Chondrocyte (in vitro differentiated cells): ENCODE data around the gene PIK3R3. TPM values are rescaled to one million over a fixed set of nuclear protein-coding genes. Genes with fewer than 3 reads are reported as not detected.

Source experiments
- DNase-seq: peaks from one replicate; pipeline ENCODE4 v3.0.0; 2021; ENCODE audit warnings: mixed read lengths, low spot score
- H3K27ac Mint-ChIP-seq: one replicate; pipeline ENCODE4 v1.8.0; 2021; ENCODE audit warnings: mild to moderate bottlenecking, moderate library complexity, mixed read lengths; ENCODE audit not compliant: unreplicated experiment
- H3K27me3 Mint-ChIP-seq: 2 replicates; pipeline ENCODE4 v1.8.0; 2021; ENCODE audit warnings: low read depth, mixed read lengths
- H3K36me3 Mint-ChIP-seq: 2 replicates; pipeline ENCODE4 v1.8.0; 2021; ENCODE audit warnings: low read depth, mixed read lengths
- H3K4me1 Mint-ChIP-seq: 2 replicates; pipeline ENCODE4 v1.8.0; 2021; ENCODE audit warnings: low read depth, mild to moderate bottlenecking, mixed read lengths
- H3K4me3 Mint-ChIP-seq: one replicate; pipeline ENCODE4 v1.8.0; 2021; ENCODE audit warnings: mild to moderate bottlenecking, moderate library complexity, mixed read lengths; ENCODE audit not compliant: unreplicated experiment
- H3K9me3 Mint-ChIP-seq: 2 replicates; pipeline ENCODE4 v1.8.0; 2021; ENCODE audit warnings: low read depth, mixed read lengths
- total RNA-seq: library from RNA; stranded (reverse); gene quantifications from 3 replicates; pipeline ENCODE4 v1.2.1, GENCODE V29; 2021
- TF ChIP-seq, protein P1 (sequence below): fragments of 200-600 bp; sonication (generic); IDR thresholded peaks from 2 replicates; pipeline ENCODE4 v1.5.0; 2021; ENCODE audit warnings: antibody characterized with exemption, mild to moderate bottlenecking, moderate library complexity

Gene PIK3R3
- total RNA-seq, 1 donor from 2014 or later = 23.4 TPM

DNA sequence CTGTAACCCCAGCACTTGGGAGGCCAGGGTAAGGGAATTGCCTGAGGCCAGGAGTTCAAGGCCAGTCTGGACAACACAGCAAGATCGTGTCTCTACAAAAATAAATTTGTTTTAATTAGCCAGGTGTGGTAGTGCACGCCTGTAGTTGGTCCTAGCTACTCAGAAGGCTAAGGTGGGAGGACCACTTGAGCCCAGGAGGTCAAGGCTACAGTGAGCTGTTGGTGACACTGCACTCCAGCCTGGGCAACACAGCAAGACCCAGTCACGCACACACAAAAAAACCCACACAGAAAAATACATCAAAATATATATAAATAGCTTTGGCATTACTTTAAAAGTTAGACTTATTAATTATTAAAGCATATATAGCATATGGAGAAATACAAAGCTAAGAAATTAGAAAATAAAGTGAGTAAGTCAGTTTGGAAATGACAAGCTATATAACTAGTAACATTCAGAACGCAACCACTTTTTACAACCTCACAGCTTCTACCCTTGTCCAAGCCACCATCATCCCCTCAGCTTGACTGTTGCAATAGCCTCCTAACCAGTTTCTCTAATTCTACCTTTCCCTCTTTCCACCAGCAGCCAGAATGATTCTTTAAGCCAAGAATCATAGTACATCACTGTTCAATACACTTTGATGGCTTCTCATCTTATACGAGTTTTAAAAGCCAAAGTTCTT is 14.5 kb downstream of the PIK3R3 start:
- H3K4me1 Mint-ChIP-seq = peaks cover 24% of the 10 kb centered on the region
- DNase-seq = no peak
- no peaks in the 10 kb centered on the region for H3K9me3 Mint-ChIP-seq
- no peaks in the 10 kb centered on the region for H3K27me3 Mint-ChIP-seq
- peak overlapping the region; percentile 43 for H3K27ac Mint-ChIP-seq
- TF ChIP-seq, protein P1, sequence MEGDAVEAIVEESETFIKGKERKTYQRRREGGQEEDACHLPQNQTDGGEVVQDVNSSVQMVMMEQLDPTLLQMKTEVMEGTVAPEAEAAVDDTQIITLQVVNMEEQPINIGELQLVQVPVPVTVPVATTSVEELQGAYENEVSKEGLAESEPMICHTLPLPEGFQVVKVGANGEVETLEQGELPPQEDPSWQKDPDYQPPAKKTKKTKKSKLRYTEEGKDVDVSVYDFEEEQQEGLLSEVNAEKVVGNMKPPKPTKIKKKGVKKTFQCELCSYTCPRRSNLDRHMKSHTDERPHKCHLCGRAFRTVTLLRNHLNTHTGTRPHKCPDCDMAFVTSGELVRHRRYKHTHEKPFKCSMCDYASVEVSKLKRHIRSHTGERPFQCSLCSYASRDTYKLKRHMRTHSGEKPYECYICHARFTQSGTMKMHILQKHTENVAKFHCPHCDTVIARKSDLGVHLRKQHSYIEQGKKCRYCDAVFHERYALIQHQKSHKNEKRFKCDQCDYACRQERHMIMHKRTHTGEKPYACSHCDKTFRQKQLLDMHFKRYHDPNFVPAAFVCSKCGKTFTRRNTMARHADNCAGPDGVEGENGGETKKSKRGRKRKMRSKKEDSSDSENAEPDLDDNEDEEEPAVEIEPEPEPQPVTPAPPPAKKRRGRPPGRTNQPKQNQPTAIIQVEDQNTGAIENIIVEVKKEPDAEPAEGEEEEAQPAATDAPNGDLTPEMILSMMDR = no peak
- no peaks in the 10 kb centered on the region for H3K36me3 Mint-ChIP-seq
- no peak overlapping the region for H3K4me3 Mint-ChIP-seq

DNA sequence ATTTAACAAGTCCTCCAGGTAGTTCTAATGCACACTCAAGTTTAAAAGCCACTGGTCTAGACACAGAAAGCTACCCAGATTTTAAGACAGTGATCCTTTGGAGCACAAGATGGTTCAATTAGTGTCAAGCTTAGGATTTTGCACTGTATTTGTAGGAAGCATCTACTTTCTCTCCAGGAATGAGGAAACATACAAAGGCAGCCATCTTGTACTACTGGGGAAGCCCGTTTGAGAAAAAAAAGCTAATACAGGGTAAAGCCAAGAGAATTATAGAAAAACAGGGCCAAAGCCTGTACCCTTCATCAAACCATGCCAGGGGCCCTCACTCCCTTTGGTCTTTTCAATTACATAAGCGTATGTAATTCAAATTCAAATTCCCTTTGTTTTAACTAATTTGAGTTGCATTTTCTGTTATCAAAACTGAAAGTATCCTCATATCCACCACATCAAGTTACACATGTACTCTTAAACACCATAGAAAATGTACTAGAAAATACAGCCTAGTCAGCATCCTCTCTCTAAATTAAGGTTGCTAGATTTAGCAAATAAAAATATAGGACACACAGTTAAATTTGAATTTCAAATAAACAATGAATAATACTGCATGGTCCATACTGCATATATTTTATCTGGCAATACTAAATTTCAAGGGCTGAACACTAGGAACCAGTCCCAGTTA is 17.4 kb downstream of the PIK3R3 start:
- TF ChIP-seq, protein P1 = no peak
- no peaks in the 10 kb centered on the region for H3K27me3 Mint-ChIP-seq
- no peak for DNase-seq
- peaks cover 36% of the 10 kb centered on the region for H3K4me1 Mint-ChIP-seq
- peaks cover 3% of the 10 kb centered on the region for H3K36me3 Mint-ChIP-seq
- no peaks in the 10 kb centered on the region for H3K9me3 Mint-ChIP-seq
- H3K4me3 Mint-ChIP-seq = no peak overlapping the region
- no peak overlapping the region for H3K27ac Mint-ChIP-seq

DNA sequence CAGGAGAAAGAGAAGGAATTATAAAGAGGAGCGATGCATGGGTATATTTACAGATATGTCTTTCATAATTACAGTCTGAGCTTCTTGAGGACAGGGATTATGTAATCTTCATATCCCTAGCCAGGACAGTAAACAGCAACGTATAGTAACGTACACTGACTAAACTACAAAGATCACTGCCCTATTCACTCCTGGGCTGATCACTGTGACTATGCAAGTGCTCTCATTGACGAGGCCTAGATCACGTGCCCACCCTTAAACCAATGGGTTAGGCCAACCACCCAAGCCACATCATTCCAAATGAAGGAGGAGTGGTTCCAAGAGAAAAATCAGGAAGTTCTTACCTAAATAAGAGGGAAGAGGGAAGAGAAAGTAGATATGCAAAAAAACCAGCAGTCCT is 18.5 kb downstream of the PIK3R3 start:
- peaks cover 42% of the 10 kb centered on the region for H3K4me1 Mint-ChIP-seq
- no peaks in the 10 kb centered on the region for H3K9me3 Mint-ChIP-seq
- no peak for DNase-seq
- no peaks in the 10 kb centered on the region for H3K27me3 Mint-ChIP-seq
- H3K4me3 Mint-ChIP-seq = no peak overlapping the region
- TF ChIP-seq, protein P1 = no peak
- H3K27ac Mint-ChIP-seq = no peak overlapping the region
- peaks cover 3% of the 10 kb centered on the region for H3K36me3 Mint-ChIP-seq

DNA sequence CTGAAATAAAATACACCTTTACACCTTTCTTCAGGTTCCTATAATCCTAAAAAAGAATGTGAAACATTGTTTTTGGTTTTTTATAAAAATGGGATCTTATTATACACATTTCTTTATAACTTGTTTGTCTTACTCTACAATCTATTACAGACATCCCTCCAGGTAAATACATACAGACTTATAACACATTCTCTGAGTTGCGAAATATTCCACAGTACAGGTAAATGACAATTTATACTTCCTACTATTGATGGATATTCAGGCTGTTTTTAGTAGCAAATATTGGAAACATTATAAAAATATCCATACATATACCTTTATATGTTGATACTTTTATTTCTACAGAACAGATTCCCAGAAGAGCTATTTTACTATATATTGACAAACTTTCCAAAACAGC is 20.3 kb downstream of the PIK3R3 start:
- DNase-seq = no peak
- no peak overlapping the region for H3K27ac Mint-ChIP-seq
- no peaks in the 10 kb centered on the region for H3K27me3 Mint-ChIP-seq
- TF ChIP-seq, protein P1 = no peak
- H3K4me3 Mint-ChIP-seq = no peak overlapping the region
- H3K9me3 Mint-ChIP-seq = no peaks in the 10 kb centered on the region
- peaks cover 35% of the 10 kb centered on the region for H3K4me1 Mint-ChIP-seq
- peaks cover 3% of the 10 kb centered on the region for H3K36me3 Mint-ChIP-seq

DNA sequence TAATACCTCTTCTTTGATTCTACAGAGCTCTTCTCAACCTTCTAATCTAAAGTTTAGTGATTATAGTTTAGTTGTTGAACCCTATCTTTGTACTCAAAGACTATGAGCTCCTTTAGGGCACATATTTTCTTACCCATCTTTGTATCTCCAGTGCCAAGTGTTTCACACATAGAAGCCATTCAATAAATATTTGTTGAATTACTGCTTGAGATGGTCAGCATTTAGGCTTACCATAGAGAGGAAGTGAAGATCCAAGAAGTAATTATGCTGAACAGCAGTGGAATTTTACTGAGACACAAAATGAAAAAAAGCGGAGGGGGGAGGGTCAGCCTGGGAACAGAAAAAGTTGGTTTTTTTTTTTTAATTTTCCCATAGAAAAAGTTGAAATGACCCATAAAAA is 21.9 kb downstream of the PIK3R3 start:
- no peak for DNase-seq
- no peak overlapping the region for H3K27ac Mint-ChIP-seq
- H3K27me3 Mint-ChIP-seq = no peaks in the 10 kb centered on the region
- H3K4me1 Mint-ChIP-seq = peaks cover 31% of the 10 kb centered on the region
- TF ChIP-seq, protein P1 = no peak
- H3K36me3 Mint-ChIP-seq = peaks cover 3% of the 10 kb centered on the region
- H3K9me3 Mint-ChIP-seq = no peaks in the 10 kb centered on the region
- no peak overlapping the region for H3K4me3 Mint-ChIP-seq
